SK-N-SH (cell line): ENCODE results near the gene PGF. TPM values are rescaled to one million over a fixed set of nuclear protein-coding genes. Genes with fewer than 3 reads are reported as not detected.
A peak's percentile ranks its signal among the peaks of the same experiment; 100 is the strongest.

Source experiments
- CTCF ChIA-PET: fragments of 300-600, 350-600 bp; formaldehyde crosslinking; extraction: SDS; loops from one replicate; lab custom pipeline; 2021; lab: Yijun Ruan, JAX
- POLR2A ChIA-PET: fragments of 350-600 bp; sonication (Branson Sonifier 250); formaldehyde crosslinking; extraction: SDS; loops from one replicate; lab custom pipeline; 2020; ENCODE audit warnings: antibody characterized with exemption, inconsistent platforms; lab: Yijun Ruan, JAX
- DNase-seq: peaks from one replicate; pipeline ENCODE4 v3.0.0; 2012
- H2AFZ ChIP-seq: fragments of 200-600 bp; sonication (generic); 2 replicates; pipeline ENCODE4 v1.8.1; 2016; ENCODE audit warnings: antibody characterized with exemption, mild to moderate bottlenecking, low read depth
- H3F3A ChIP-seq: fragments of 200-600 bp; sonication (generic); replicated peaks from 2 replicates; pipeline ENCODE3; 2016; ENCODE audit warnings: antibody characterized with exemption, mild to moderate bottlenecking; ENCODE audit not compliant: insufficient read depth
- H3K27ac ChIP-seq, 2 experiments: fragments of 200-500 bp in 1 of 2; fragments of 200-600 bp in 1 of 2; sonication (Bioruptor generic) in 1 of 2; sonication (generic), shearing (Covaris generic) in 1 of 2; 2 replicates each; pipeline versions ENCODE4 v1.5.1 to v1.6.1; 2014 to 2016; ENCODE audit warnings: low read depth in 2 of 2, inconsistent platforms in 1 of 2, low read length in 1 of 2, mild to moderate bottlenecking in 1 of 2, mixed read lengths in 1 of 2
- H3K27me3 ChIP-seq: fragments of 200-600 bp; sonication (generic), shearing (Covaris generic); 2 replicates; pipeline ENCODE4 v1.6.1; 2016; ENCODE audit warnings: mixed run types; ENCODE audit not compliant: insufficient read depth
- H3K36me3 ChIP-seq, 2 experiments: fragments of 200-500 bp in 1 of 2; fragments of 200-600 bp in 1 of 2; sonication (Bioruptor generic) in 1 of 2; sonication (generic) in 1 of 2; replicated peaks in 1 of 2; 2 replicates each; pipeline versions ENCODE3 to v1.5.1; 2014 to 2016; ENCODE audit warnings: low read length in 1 of 2, mild to moderate bottlenecking in 1 of 2; ENCODE audit not compliant: insufficient read depth in 2 of 2, control insufficient read depth in 1 of 2
- H3K4me1 ChIP-seq, 2 experiments: fragments of 200-500 bp in 1 of 2; fragments of 200-600 bp in 1 of 2; sonication (Bioruptor generic) in 1 of 2; sonication (generic), shearing (Covaris generic) in 1 of 2; 2 replicates each; pipeline versions ENCODE4 v1.5.1 to v1.6.1; 2014 to 2016; ENCODE audit warnings: low read depth in 1 of 2, low read length in 1 of 2, mixed run types in 1 of 2; ENCODE audit not compliant: insufficient read depth in 2 of 2, control insufficient read depth in 1 of 2
- H3K4me2 ChIP-seq: fragments of 200-600 bp; sonication (generic), shearing (Covaris generic); 2 replicates; pipeline ENCODE4 v1.6.1; 2017; ENCODE audit warnings: mixed run types
- H3K4me3 ChIP-seq, 2 experiments: fragments of 200-500 bp in 1 of 2; fragments of 200-600 bp in 1 of 2; sonication (Bioruptor generic) in 1 of 2; sonication (generic), shearing (Covaris generic) in 1 of 2; 2 replicates each; pipeline versions ENCODE4 v1.5.1 to v1.8.1; 2014 to 2016; ENCODE audit warnings: low read depth in 2 of 2, inconsistent platforms in 1 of 2, low read length in 1 of 2, mild to moderate bottlenecking in 1 of 2, mixed read lengths in 1 of 2, moderate library complexity in 1 of 2
- H3K79me2 ChIP-seq: fragments of 200-600 bp; sonication (generic); 2 replicates; pipeline ENCODE4 v1.8.1; 2017; ENCODE audit warnings: mild to moderate bottlenecking; ENCODE audit not compliant: insufficient read depth
- H3K9ac ChIP-seq: fragments of 200-600 bp; sonication (generic); 2 replicates; pipeline ENCODE4 v1.6.1; 2017; ENCODE audit warnings: mixed run types
- H3K9me2 ChIP-seq: fragments of 200-600 bp; sonication (generic); 2 replicates; pipeline ENCODE4 v1.6.1; 2017; ENCODE audit warnings: mixed run types
- H3K9me3 ChIP-seq: fragments of 200-600 bp; sonication (generic); 2 replicates; pipeline ENCODE4 v1.6.1; 2017; ENCODE audit warnings: mixed run types, mild to moderate bottlenecking, moderate library complexity
- H4K20me1 ChIP-seq: fragments of 200-600 bp; sonication (generic); 2 replicates; pipeline ENCODE4 v1.6.1; 2017; ENCODE audit warnings: mild to moderate bottlenecking, mixed run types; ENCODE audit not compliant: insufficient read depth
- CHD2 ChIP-seq: fragments of 150-350 bp; IDR thresholded peaks from 2 replicates; pipeline ENCODE4 v1.6.1; 2018; ENCODE audit warnings: low read length; ENCODE audit not compliant: partially characterized antibody
- ELF1 ChIP-seq: IDR thresholded peaks from 2 replicates; pipeline ENCODE4 v1.4.0; 2012
- FOXM1 ChIP-seq: IDR thresholded peaks from 2 replicates; pipeline ENCODE4 v1.4.0; 2012; ENCODE audit warnings: low read depth, mild to moderate bottlenecking
- GATA2 ChIP-seq: sonication (generic); formaldehyde crosslinking; IDR thresholded peaks from 2 replicates; pipeline ENCODE4 v1.5.0; 2020; ENCODE audit warnings: mild to moderate bottlenecking, missing genetic modification reagents
- MXI1 ChIP-seq: IDR thresholded peaks from 2 replicates; pipeline ENCODE4 v1.6.1; 2012; ENCODE audit warnings: mild to moderate bottlenecking, low read depth, low read length, improper control_type of control experiment
- NRF1 ChIP-seq: IDR thresholded peaks from 2 replicates; pipeline ENCODE4 v1.6.1; 2012; ENCODE audit warnings: low read depth, mild to moderate bottlenecking, low read length
- POLR2AphosphoS5 ChIP-seq: IDR thresholded peaks from 2 replicates; pipeline ENCODE4 v1.6.1; 2012; ENCODE audit warnings: low read depth, low read length
- RAD21 ChIP-seq: IDR thresholded peaks from 2 replicates; pipeline ENCODE4 v1.6.1; 2012; ENCODE audit warnings: mild to moderate bottlenecking, low read length
- RFX5 ChIP-seq: IDR thresholded peaks from 2 replicates; pipeline ENCODE4 v1.6.1; 2012; ENCODE audit warnings: mild to moderate bottlenecking, improper control_type of control experiment, low read length
- SIN3A ChIP-seq: IDR thresholded peaks from 2 replicates; pipeline ENCODE4 v1.6.1; 2012; ENCODE audit warnings: low read depth, mild to moderate bottlenecking, low read length, moderate library complexity, borderline replicate concordance
- SMC3 ChIP-seq: IDR thresholded peaks from 2 replicates; pipeline ENCODE4 v1.6.1; 2012; ENCODE audit warnings: low read depth, low read length, improper control_type of control experiment
- TAF1 ChIP-seq: IDR thresholded peaks from 2 replicates; pipeline ENCODE4 v1.6.1; 2012; ENCODE audit warnings: low read depth, mild to moderate bottlenecking, low read length, moderate library complexity, borderline replicate concordance
- TCF12 ChIP-seq: IDR thresholded peaks from 2 replicates; pipeline ENCODE4 v1.4.0; 2012
- TEAD4 ChIP-seq: IDR thresholded peaks from 2 replicates; pipeline ENCODE4 v1.4.0; 2012; ENCODE audit warnings: mild to moderate bottlenecking, borderline replicate concordance; ENCODE audit not compliant: insufficient read depth
- YY1 ChIP-seq: IDR thresholded peaks from 2 replicates; pipeline ENCODE4 v1.4.0; 2012; ENCODE audit warnings: low read depth, mild to moderate bottlenecking
- WGBS: methylation state at CpG from one replicate; pipeline ENCODE4 v1.1.6; 2017; ENCODE audit warnings: low lambda C conversion rate; 5-methylcytosine and 5-hydroxymethylcytosine counted together
- polyA plus RNA-seq, 3 experiments: library from polyadenylated mRNA; depleted of rRNA; stranded (reverse); fragments of >200 nt; gene quantifications; 2 replicates each; pipeline ENCODE4 v1.2.3, GENCODE V29; 2012
- TF ChIP-seq, protein P1 (sequence below): IDR thresholded peaks from 2 replicates; pipeline ENCODE4 v1.4.0; 2012; ENCODE audit warnings: low read depth, borderline replicate concordance
- TF ChIP-seq, protein P2 (sequence below): IDR thresholded peaks from 2 replicates; pipeline ENCODE4 v1.4.0; 2012; ENCODE audit warnings: low read depth, borderline replicate concordance
- TF ChIP-seq, protein P3 (sequence below): fragments of 150-350 bp; IDR thresholded peaks from 2 replicates; pipeline ENCODE4 v1.6.1; 2016; ENCODE audit warnings: mild to moderate bottlenecking, low read depth, low read length

PGF gene
- polyA plus RNA-seq, 1 of the 3 experiments (the other 2 are of a cell fraction) = 4.4 TPM

DNA sequence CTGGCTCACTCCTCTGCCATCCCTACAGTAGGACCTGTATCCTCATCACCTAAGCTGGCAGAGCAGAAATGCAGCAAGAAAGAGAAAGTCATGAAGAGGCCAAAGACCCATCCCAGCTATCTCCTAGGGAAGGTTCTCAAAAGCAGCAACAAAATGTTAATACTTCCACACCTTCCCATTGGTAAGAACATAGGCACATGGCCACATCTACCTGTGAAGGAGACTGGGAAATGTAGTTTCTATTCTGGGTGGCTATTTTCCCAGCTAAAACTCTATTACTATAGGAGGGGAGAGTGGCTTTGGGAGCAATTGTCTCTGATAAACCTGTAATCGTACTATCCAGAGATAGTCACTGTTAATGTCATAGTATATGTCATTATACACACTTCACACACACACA lies 33.6 kb upstream of the PGF start:
- Histone ChIP-seq H3K27ac (peak overlapping the region; percentile 18 to 51; a peak in 1 of 4 replicates), H3K9me3 (no peaks in the 10 kb centered on the region), H3K4me3 (no peak overlapping the region), H3K9ac (no peak overlapping the region), H3K27me3 (no peaks in the 10 kb centered on the region), H2AFZ (peak overlapping the region; percentile 28; the same call in 1 of the 2 replicates), H3K36me3 (no peaks in the 10 kb centered on the region), H3K4me2 (no peak overlapping the region), H3K79me2 (no peaks in the 10 kb centered on the region), H4K20me1 (no peaks in the 10 kb centered on the region), H3K9me2 (no peaks in the 10 kb centered on the region), H3K4me1 (peaks cover 3 to 9% of the 10 kb centered on the region in 2 experiments; a peak in 3 of 4 replicates), H3F3A (no peaks in the 10 kb centered on the region)
- 90% methylated on average over 1 of the region's 1 CpG for WGBS
- CTCF ChIA-PET = interaction anchor here (1.1 to 2.0 kb wide), 4 partner anchors 10 to 83 kb away, joined by 3 to 6 read pairs (median 4); no protein-coding TSS in a partner anchor
- TF ChIP-seq FOXM1 = no peak
- TF ChIP-seq ELF1 = no peak
- TF ChIP-seq, protein P1, sequence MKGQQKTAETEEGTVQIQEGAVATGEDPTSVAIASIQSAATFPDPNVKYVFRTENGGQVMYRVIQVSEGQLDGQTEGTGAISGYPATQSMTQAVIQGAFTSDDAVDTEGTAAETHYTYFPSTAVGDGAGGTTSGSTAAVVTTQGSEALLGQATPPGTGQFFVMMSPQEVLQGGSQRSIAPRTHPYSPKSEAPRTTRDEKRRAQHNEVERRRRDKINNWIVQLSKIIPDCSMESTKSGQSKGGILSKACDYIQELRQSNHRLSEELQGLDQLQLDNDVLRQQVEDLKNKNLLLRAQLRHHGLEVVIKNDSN = peak; percentile 44; the same call in 1 of the 2 replicates
- no peak for TF ChIP-seq SIN3A
- TF ChIP-seq, protein P2, sequence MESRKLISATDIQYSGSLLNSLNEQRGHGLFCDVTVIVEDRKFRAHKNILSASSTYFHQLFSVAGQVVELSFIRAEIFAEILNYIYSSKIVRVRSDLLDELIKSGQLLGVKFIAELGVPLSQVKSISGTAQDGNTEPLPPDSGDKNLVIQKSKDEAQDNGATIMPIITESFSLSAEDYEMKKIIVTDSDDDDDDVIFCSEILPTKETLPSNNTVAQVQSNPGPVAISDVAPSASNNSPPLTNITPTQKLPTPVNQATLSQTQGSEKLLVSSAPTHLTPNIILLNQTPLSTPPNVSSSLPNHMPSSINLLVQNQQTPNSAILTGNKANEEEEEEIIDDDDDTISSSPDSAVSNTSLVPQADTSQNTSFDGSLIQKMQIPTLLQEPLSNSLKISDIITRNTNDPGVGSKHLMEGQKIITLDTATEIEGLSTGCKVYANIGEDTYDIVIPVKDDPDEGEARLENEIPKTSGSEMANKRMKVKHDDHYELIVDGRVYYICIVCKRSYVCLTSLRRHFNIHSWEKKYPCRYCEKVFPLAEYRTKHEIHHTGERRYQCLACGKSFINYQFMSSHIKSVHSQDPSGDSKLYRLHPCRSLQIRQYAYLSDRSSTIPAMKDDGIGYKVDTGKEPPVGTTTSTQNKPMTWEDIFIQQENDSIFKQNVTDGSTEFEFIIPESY = no peak
- no peak for TF ChIP-seq TEAD4
- no peak for TF ChIP-seq YY1
- POLR2A ChIA-PET = no interaction called here
- DNase-seq = no peak

DNA sequence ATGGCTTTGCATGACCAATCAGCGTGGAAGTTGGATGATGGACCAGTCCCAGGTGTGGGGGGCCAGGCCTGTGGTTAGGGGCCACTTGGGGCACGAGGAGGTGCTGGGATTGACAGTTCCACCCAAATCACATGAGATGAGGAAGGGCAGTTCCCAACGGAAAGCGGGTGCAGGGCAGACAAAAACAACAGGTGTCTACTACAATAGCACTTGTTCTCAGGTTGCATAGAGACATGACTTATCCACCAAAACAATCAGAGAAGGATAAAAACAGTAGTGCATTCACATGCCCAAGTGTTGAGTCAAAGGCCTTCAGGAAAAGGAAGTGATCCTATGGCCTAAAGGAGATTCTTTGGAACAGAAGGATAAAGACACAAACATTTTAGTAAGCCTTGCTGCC lies 32.7 kb upstream of the PGF start:
- CTCF ChIA-PET = interaction anchor here (1.1 to 2.0 kb wide), 4 partner anchors 10 to 82 kb away, joined by 3 to 6 read pairs (median 4); no protein-coding TSS in a partner anchor
- H2AFZ ChIP-seq = peak overlapping the region; percentile 28; the same call in 1 of the 2 replicates
- POLR2A ChIA-PET = no interaction called here
- DNase-seq = no peak
- H3K9me3 ChIP-seq = no peaks in the 10 kb centered on the region
- TF ChIP-seq TCF12 (no peak; the same call in 1 of the 2 replicates), MXI1 (no peak), RAD21 (no peak), GATA2 (CRISPR knock-in tag) (no peak), CHD2 (no peak), RFX5 (no peak), SMC3 (no peak), NRF1 (no peak), TEAD4 (no peak), TAF1 (no peak), POLR2AphosphoS5 (no peak)
- TF ChIP-seq, protein P1 = no peak
- TF ChIP-seq, protein P3, sequence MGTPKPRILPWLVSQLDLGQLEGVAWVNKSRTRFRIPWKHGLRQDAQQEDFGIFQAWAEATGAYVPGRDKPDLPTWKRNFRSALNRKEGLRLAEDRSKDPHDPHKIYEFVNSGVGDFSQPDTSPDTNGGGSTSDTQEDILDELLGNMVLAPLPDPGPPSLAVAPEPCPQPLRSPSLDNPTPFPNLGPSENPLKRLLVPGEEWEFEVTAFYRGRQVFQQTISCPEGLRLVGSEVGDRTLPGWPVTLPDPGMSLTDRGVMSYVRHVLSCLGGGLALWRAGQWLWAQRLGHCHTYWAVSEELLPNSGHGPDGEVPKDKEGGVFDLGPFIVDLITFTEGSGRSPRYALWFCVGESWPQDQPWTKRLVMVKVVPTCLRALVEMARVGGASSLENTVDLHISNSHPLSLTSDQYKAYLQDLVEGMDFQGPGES = no peak
- TF ChIP-seq, protein P2 = no peak
- no peaks in the 10 kb centered on the region for H4K20me1 ChIP-seq
- H3K4me1 ChIP-seq = peaks cover 3 to 9% of the 10 kb centered on the region in 2 experiments; a peak in 3 of 4 replicates
- no peaks in the 10 kb centered on the region for H3K36me3 ChIP-seq
- no peaks in the 10 kb centered on the region for H3K79me2 ChIP-seq
- no peaks in the 10 kb centered on the region for H3K27me3 ChIP-seq
- H3K4me3 ChIP-seq = no peak overlapping the region
- peak overlapping the region in 1 of 2 experiments; percentile 51; a peak in 2 of 4 replicates for H3K27ac ChIP-seq
- H3K9ac ChIP-seq = no peak overlapping the region
- H3F3A ChIP-seq = no peaks in the 10 kb centered on the region
- 95% methylated on average over 4 of the region's 4 CpGs for WGBS
- no peaks in the 10 kb centered on the region for H3K9me2 ChIP-seq
- no peak overlapping the region for H3K4me2 ChIP-seq
